Thyroid gland (tissue), 4 donors: ENCODE results near the gene RELB.

Experiments used
- CTCF ChIP-seq, 6 experiments: fragments of 200-600 bp in 3 of 6; fragments of 450-650 bp in 3 of 6; sonication (generic) in 3 of 6; IDR thresholded peaks; one replicate each; pipeline ENCODE4 v1.5.1; 2016 to 2019; ENCODE audit warnings: antibody characterized with exemption in 6 of 6, mild to moderate bottlenecking in 2 of 6, inconsistent platforms in 1 of 6, moderate library complexity in 1 of 6
- POLR2A ChIP-seq, 2 donors: fragments of 450-650 bp; IDR thresholded peaks; one replicate each; pipeline ENCODE4 v1.6.1; 2017; ENCODE audit warnings: antibody characterized with exemption in 2 of 2, mild to moderate bottlenecking in 2 of 2, moderate library complexity in 1 of 2

GRCh38 chr19:44969437-44969836 is 31.8 kb upstream of the RELB start:
- TF ChIP-seq CTCF (IDR thresholded peaks at IDR 0.05) (no peak), POLR2A (IDR thresholded peaks at IDR 0.05) (no peak)
